IPS DF 4.7 (cell line): ENCODE data around the gene RPS27A.
"Not testable (repeated sequence)": the region's sequence is repeated elsewhere in the genome, so short reads cannot be mapped to it uniquely, and the experiment has no call there.

ENCODE experiments used
- DNase-seq: peaks from one replicate; pipeline ENCODE4 v3.0.0-alpha.2; 2013; ENCODE audit warnings: low spot score; ENCODE audit errors: extremely low read depth

RPS27A gene

DNA sequence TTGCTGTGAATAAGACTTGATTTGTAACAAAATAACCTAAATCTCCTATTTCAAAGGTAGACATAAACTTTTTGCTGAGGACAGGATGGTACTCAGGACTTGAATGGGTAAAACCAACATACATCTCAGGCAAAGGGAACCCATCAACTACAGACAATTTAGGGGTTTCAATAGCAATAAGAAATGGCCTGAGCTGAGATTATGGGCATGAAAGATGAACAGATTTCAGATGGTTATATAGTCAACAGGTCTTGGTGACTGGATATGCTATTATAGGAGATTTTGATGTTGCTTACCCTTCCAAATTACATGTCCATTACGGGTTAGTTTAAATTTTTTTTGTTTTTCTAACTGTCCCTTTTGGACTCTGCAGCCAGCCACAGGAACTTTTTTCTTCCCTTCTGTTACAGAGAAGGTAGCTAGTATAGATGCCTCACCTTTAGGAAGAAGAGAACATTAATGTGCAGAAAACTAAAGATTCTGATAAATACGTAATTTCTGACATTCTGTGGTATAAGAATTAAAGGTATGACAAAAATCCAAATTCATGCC lies 4.6 kb downstream of the RPS27A start:
- DNase-seq: no peak

GRCh38 chr2:55239656-55240222 lies 7.3 kb downstream of the RPS27A start:
- no peak for DNase-seq

DNA sequence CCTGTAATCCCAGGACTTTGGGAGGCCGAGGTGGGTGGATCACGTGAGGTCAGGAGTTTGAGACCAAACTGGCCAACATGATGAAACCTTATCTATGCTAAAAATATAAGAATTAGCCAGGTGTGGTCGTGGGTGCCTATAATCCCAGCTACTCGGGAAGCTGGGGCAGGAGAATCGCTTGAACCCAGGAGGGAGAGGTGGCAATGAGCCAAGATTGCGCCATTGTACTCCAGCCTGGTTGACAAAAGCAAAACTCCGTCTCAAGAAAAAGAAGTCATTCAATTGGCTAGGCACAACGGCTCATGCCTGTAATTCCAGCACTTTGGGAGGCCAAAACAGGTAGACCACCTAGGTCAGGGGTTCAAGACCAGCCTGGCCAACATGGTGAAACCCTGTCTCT lies 9.1 kb downstream of the RPS27A start:
- DNase-seq: not testable (repeated sequence)

DNA sequence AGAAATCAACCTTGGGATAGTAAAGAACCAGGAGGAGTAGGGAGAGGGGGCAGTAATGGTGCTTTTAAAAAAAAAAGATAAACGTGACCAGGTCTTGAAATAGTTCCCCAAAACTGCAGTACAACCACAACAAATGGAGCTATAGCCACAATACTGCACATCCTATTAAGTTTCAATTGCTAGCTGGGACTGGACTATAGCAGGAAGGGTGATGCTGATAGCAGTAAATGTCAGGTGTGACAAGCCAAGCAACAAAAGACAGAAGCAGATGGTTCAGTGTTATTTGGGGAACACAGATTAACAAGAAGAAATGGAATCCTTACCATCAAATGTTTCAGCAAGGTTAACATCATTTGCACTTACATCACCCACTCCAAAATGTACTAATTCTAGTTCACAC lies 10.1 kb downstream of the RPS27A start:
- no peak for DNase-seq

- no peak for DNase-seq
These were observed 12.9 kb downstream of the RPS27A start for GRCh38 chr2:55245411-55245810.

- DNase-seq: no peak
These were observed 14.5 kb downstream of the RPS27A start for GRCh38 chr2:55247025-55247424.

GRCh38 chr2:55252832-55253231 lies 20.3 kb downstream of the RPS27A start:
- no peak for DNase-seq

DNA sequence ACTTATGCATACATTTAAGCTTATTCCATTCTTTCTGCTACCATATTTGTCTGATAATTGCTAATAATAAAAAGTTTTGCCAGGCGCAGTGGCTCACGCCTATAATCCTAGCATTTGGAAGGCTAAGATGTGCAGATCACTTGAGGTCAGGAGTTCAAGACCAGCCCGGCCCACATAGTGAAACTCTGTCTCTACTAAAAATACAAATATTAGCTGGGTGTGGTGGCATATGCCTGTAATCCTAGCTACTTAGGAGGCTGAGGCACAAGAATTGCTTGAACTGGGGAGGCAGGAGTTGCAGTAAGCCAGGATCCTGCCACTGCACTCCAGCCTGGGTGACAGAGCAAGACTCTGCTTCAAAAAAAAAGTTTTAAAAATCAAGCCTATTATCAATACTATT lies 27.1 kb downstream of the RPS27A start:
- not testable (repeated sequence) for DNase-seq

DNA sequence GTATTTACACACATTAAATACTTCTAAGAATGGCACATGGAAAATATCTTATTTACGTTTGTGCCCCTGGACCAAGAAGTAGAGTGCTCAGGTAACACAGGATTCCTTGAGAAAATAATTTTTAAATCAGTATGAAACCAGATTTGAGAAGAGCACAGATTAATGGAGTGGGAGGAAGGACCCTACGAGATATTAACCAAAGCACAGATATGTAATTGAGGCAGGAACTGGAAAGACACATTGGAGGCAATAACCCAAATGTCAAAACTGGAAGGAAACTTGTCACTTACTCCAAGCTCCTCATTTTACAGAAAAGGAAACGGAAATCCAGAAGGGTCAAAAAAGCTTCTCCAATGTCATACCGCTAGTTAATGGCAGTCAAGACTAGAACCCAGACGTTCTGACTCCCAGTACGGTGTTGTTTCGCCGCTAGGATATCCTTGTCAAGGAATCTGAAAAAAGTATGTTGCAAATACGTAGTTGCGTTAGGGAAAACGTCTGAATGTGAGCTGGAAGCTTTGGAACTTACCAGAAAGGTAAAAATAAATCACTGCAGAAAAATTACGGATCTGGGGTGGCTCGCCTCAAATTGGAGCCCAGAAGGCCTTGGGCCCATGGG lies 35.9 kb downstream of the RPS27A start:
- DNase-seq: no peak

- no peak for DNase-seq
These were observed 36.6 kb downstream of the RPS27A start, which contains the start of gene MTIF2 for GRCh38 chr2:55268907-55269644. Gene MTIF2 (minus strand): TSS chr2:55269231. CDS start chr2:55263858, 5,373 bp downstream.

- no peak for DNase-seq
These were observed 37.1 kb downstream of the RPS27A start for GRCh38 chr2:55269645-55269990.

GRCh38 chr2:55274346-55274745 lies 41.9 kb downstream of the RPS27A start:
- DNase-seq: not testable (repeated sequence)

- DNase-seq: no peak
These were observed 44.8 kb downstream of the RPS27A start for GRCh38 chr2:55277310-55277709.

GRCh38 chr2:55279214-55279835 lies 46.8 kb downstream of the RPS27A start:
- DNase-seq: not testable (repeated sequence)

DNA sequence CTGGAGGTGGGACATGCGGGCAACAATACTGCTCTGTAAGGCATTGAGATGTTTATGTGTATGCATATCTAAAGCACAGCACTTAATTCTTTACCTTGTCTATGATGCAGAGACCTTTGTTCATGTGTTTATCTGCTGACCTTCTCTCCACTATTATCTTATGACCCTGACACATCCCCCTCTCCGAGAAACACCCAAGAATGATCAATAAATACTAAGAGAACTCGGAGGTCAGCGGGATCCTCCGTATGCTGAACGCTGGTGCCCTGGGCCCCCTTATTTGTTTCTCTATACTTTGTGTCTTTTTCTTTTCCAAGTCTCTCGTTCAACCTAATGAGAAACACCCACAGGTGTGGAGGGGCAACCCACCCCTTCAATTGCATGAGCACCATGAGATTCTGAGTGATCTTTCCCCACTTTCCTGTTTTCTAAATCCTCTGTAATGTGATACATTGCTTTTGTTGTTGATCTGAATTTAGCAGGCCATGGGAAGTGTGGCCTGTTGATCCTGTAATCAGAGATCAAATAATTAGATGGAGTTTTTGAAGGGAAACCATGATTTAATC lies 47.5 kb downstream of the RPS27A start:
- DNase-seq: not testable (repeated sequence)

DNA sequence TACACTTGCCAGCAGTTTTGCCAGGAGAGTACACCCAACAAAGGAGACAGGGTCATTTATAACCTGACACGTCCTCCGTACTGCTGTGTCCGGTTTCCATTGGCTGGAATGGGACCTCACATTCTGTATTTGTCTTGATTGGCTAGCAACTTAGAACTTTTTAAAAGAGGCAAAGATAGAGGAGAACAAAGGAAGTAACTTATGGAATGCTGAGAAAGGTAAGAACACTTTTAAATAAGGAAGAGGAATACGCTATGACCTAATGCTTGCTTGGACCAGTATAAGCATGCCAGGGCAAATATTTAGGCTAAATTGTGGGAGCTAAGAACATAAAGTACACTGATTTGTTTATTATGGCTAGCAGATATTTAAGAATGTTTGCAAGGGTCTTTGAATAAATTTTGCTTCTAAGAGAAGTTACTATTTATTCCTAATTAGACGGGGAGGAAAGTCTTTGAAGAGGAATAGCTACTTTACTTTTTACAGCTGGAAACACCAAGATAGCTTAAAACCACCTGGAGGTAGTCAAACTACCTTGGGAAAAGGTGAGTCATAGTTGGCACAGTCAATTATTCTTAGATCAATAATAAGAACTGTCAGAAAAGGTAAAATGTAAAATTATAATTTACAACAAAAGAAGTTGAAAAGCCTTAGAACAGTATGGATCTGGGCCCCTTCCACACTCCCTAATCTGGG lies 48.5 kb downstream of the RPS27A start:
- not testable (repeated sequence) for DNase-seq

DNA sequence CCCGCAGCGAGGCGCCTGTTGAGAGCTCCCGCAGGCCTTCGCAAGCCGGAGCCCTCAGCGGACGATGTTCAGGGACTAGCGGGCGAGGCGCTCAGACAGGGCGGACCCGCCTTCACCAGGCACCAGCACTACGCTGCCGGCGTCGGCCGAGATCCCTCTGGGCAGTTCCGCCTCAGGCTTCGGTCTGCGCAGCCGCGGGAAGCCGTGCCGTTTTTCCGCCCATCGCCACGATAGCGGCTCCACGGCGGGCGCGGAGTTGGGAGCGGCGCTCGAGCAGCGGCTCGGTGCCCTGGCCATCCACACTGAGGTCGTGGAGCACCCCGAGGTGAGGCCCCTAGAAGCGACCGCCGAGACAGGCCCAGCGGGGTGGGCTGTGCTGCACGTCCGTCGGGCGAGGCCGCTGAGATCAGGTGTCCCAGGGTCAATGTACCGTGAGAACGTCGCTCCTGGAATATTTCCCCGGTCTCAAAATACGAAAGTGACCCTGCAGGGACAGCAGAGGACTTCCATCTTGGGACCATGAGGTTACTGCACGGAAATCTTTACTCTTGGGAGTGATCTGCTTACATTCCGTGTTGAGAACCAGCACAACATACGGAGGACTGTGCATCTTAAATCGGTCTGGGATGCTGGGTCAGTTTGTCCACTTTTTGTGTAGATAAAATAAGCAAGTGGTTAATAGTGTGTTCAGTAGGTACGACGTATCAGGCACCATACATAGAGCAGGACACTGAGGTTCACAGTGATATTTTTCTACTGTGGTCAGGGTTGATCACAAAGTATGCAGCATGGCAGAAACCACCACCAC lies 49.8 kb downstream of the RPS27A start:
- DNase-seq: no peak

- no peak for DNase-seq
These were observed 50.6 kb downstream of the RPS27A start for GRCh38 chr2:55283083-55283482.
